Body of pancreas (tissue), 4 donors: ENCODE data around the gene SLC25A4.

Experiments
- CTCF ChIP-seq, 7 experiments: fragments of 450-650 bp in 4 of 7; fragments of 200-600 bp in 3 of 7; sonication (generic) in 3 of 7; IDR thresholded peaks; one replicate each; pipeline ENCODE4 v1.5.1; 2016 to 2019; ENCODE audit warnings: antibody characterized with exemption in 7 of 7
- POLR2A ChIP-seq, 3 donors: fragments of 450-650 bp; IDR thresholded peaks; one replicate each; pipeline ENCODE4 v1.6.1; 2016; ENCODE audit warnings: antibody characterized with exemption in 3 of 3, mild to moderate bottlenecking in 2 of 3

DNA sequence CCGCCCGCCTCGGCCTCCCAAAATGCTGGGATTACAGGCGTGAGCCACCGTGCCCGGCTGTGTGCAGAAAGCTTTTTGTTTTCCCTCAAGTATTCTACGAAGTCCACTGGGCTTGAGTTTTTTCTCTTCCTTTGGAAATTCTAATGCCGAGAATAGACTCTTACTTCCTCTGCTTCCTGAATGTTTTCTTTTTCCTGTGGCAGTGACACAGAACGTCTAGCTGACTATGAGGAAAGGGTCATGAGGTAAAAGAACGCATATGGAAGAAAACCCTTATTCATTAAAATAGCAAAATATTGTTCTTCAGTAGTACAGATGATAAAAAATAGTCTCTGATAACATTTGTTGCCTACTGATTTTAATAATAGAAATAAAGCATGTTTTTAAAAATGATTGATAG is 4.9 kb upstream of the SLC25A4 start:
- no peak for TF ChIP-seq CTCF (IDR thresholded peaks at IDR 0.05)
- no peak for TF ChIP-seq POLR2A (IDR thresholded peaks at IDR 0.05)
